IMR-90 (cell line): ENCODE results near the gene ZNF618. TPM values are rescaled to one million over a fixed set of nuclear protein-coding genes. Genes with fewer than 3 reads are reported as not detected.

Experiments
- ATAC-seq: fragments of 200-7000 bp; cut with Tn5 transposase; 2 replicates; pipeline ENCODE4 v1.9.1; 2020; ENCODE audit warnings: low read depth, mild to moderate bottlenecking, moderate library complexity
- BruUV-seq: library from RNA; stranded (reverse); fragments of 400-500 nt; replicated peaks from 2 replicates; lab custom pipeline; 2021; lab: Mats Ljungman, UMichigan
- CTCF ChIA-PET: fragments of 300-600 bp; formaldehyde crosslinking; extraction: SDS; loops from one replicate; lab custom pipeline; 2021; ENCODE audit warnings: antibody characterized with exemption; lab: Yijun Ruan, JAX
- POLR2A ChIA-PET: fragments of 300-600 bp; sonication (Branson Sonifier 250); formaldehyde crosslinking; loops from one replicate; lab custom pipeline; 2022; ENCODE audit warnings: antibody characterized with exemption; ENCODE audit not compliant: unreplicated experiment; lab: Charles Lee
- DNase-seq: peaks from one replicate; pipeline ENCODE4 v3.0.0; 2013
- H2AFZ ChIP-seq: replicated peaks from 2 replicates; pipeline ENCODE3; 2013; ENCODE audit warnings: low read length, mild to moderate bottlenecking; ENCODE audit not compliant: poor library complexity
- H2AK5ac ChIP-seq: 2 replicates; pipeline ENCODE4 v1.6.1; 2013; ENCODE audit warnings: low read depth, low read length, inconsistent platforms
- H2AK9ac ChIP-seq: replicated peaks from 2 replicates; pipeline ENCODE3; 2013; ENCODE audit warnings: mild to moderate bottlenecking, low read depth, low read length, moderate library complexity; ENCODE audit not compliant: poor library complexity
- H2BK120ac ChIP-seq: 2 replicates; pipeline ENCODE4 v1.6.1; 2013; ENCODE audit warnings: low read depth, low read length, inconsistent platforms
- H2BK15ac ChIP-seq: 3 replicates; pipeline ENCODE4 v1.6.1; 2013; ENCODE audit warnings: low read depth, low read length, inconsistent platforms
- H2BK20ac ChIP-seq: 2 replicates; pipeline ENCODE4 v1.6.1; 2013; ENCODE audit warnings: low read depth, mild to moderate bottlenecking, inconsistent platforms, low read length, moderate library complexity
- H2BK5ac ChIP-seq: 2 replicates; pipeline ENCODE4 v1.6.1; 2013; ENCODE audit warnings: mild to moderate bottlenecking, low read depth, low read length, inconsistent platforms; ENCODE audit not compliant: poor library complexity, severe bottlenecking
- H3K14ac ChIP-seq: replicated peaks from 2 replicates; pipeline ENCODE4 v1.6.1; 2013; ENCODE audit warnings: low read depth, low read length, inconsistent platforms
- H3K18ac ChIP-seq: 2 replicates; pipeline ENCODE4 v1.6.1; 2013; ENCODE audit warnings: low read depth, low read length, control low read depth
- H3K23ac ChIP-seq: 2 replicates; pipeline ENCODE4 v1.6.1; 2013; ENCODE audit warnings: low read depth, low read length, inconsistent platforms
- H3K27ac ChIP-seq: 2 replicates; pipeline ENCODE4 v1.5.1; 2013; ENCODE audit warnings: mild to moderate bottlenecking, control low read depth, low read length; ENCODE audit not compliant: insufficient read depth
- H3K27me3 ChIP-seq: 2 replicates; pipeline ENCODE4 v1.6.1; 2013; ENCODE audit warnings: low read length; ENCODE audit not compliant: control insufficient read depth, insufficient read depth
- H3K36me3 ChIP-seq: 2 replicates; pipeline ENCODE4 v1.6.1; 2013; ENCODE audit warnings: low read length, mixed read lengths; ENCODE audit not compliant: control insufficient read depth, insufficient read depth
- H3K4ac ChIP-seq: 2 replicates; pipeline ENCODE4 v1.6.1; 2013; ENCODE audit warnings: low read depth, low read length, inconsistent platforms
- H3K4me1 ChIP-seq: 2 replicates; pipeline ENCODE4 v1.6.1; 2013; ENCODE audit warnings: low read length, mixed read lengths; ENCODE audit not compliant: control insufficient read depth, insufficient read depth
- H3K4me2 ChIP-seq: 2 replicates; pipeline ENCODE4 v1.6.1; 2013; ENCODE audit warnings: low read depth, mild to moderate bottlenecking, control low read depth, low read length, moderate library complexity
- H3K4me3 ChIP-seq: 2 replicates; pipeline ENCODE4 v1.5.1; 2013; ENCODE audit warnings: low read depth, mild to moderate bottlenecking, control low read depth, low read length, moderate library complexity; ENCODE audit not compliant: insufficient read depth
- H3K56ac ChIP-seq: 2 replicates; pipeline ENCODE4 v1.6.1; 2013; ENCODE audit warnings: low read length, inconsistent platforms; ENCODE audit not compliant: insufficient read depth; ENCODE audit errors: extremely low read depth
- H3K79me1 ChIP-seq, 2 experiments: 2 replicates each; pipeline ENCODE4 v1.6.1; 2013; ENCODE audit warnings: low read length in 2 of 2, inconsistent platforms in 1 of 2, low read depth in 1 of 2
- H3K9ac ChIP-seq: 2 replicates; pipeline ENCODE4 v1.6.1; 2013; ENCODE audit warnings: low read depth, low read length, control low read depth
- H3K9me1 ChIP-seq: 2 replicates; pipeline ENCODE4 v1.6.1; 2013; ENCODE audit warnings: low read length, inconsistent platforms; ENCODE audit not compliant: insufficient read depth
- H3K9me3 ChIP-seq: 2 replicates; pipeline ENCODE4 v1.6.1; 2013; ENCODE audit warnings: low read length; ENCODE audit not compliant: control insufficient read depth, insufficient read depth
- H4K20me1 ChIP-seq: 2 replicates; pipeline ENCODE4 v1.6.1; 2013; ENCODE audit warnings: low read length, inconsistent platforms; ENCODE audit not compliant: insufficient read depth
- H4K5ac ChIP-seq: 2 replicates; pipeline ENCODE4 v1.6.1; 2013; ENCODE audit warnings: mild to moderate bottlenecking, low read depth, low read length, control low read depth
- H4K8ac ChIP-seq, 2 experiments: 2 replicates each; pipeline ENCODE4 v1.6.1; 2013; ENCODE audit warnings: low read depth in 2 of 2, low read length in 2 of 2, control low read depth in 1 of 2, inconsistent platforms in 1 of 2
- H4K91ac ChIP-seq: 2 replicates; pipeline ENCODE4 v1.6.1; 2013; ENCODE audit warnings: low read depth, low read length, inconsistent platforms; ENCODE audit not compliant: insufficient read depth
- BHLHE40 ChIP-seq: fragments of 150-350 bp; IDR thresholded peaks from 2 replicates; pipeline ENCODE4 v1.6.1; 2016; ENCODE audit warnings: mild to moderate bottlenecking, low read depth, low read length
- CEBPB ChIP-seq: IDR thresholded peaks from 2 replicates; pipeline ENCODE4 v1.6.1; 2012; ENCODE audit warnings: low read depth, low read length, improper control_type of control experiment
- CHD1 ChIP-seq: IDR thresholded peaks from 2 replicates; pipeline ENCODE4 v1.6.1; 2012; ENCODE audit warnings: low read depth, low read length, improper control_type of control experiment
- FOS ChIP-seq: fragments of 150-350 bp; IDR thresholded peaks from 2 replicates; pipeline ENCODE4 v1.6.1; 2016; ENCODE audit warnings: low read depth, low read length
- MAFK ChIP-seq: IDR thresholded peaks from 2 replicates; pipeline ENCODE4 v1.6.1; 2012; ENCODE audit warnings: low read depth, low read length, improper control_type of control experiment
- MAZ ChIP-seq: IDR thresholded peaks from 2 replicates; pipeline ENCODE4 v1.6.1; 2012; ENCODE audit warnings: low read depth, mild to moderate bottlenecking, low read length, improper control_type of control experiment, moderate library complexity, borderline replicate concordance
- MXI1 ChIP-seq: IDR thresholded peaks from 2 replicates; pipeline ENCODE4 v1.6.1; 2012; ENCODE audit warnings: low read depth, mild to moderate bottlenecking, low read length, moderate library complexity, borderline replicate concordance
- NFE2L2 ChIP-seq: fragments of 150-350 bp; IDR thresholded peaks from 2 replicates; pipeline ENCODE4 v1.6.1; 2016; ENCODE audit warnings: low read depth, mild to moderate bottlenecking, low read length
- POLR2A ChIP-seq: IDR thresholded peaks from 2 replicates; pipeline ENCODE4 v1.6.1; 2012; ENCODE audit warnings: mild to moderate bottlenecking, low read depth, low read length
- RAD21 ChIP-seq: IDR thresholded peaks from 2 replicates; pipeline ENCODE4 v1.6.1; 2012; ENCODE audit warnings: low read length, improper control_type of control experiment
- RFX5 ChIP-seq: IDR thresholded peaks from 2 replicates; pipeline ENCODE4 v1.8.0; 2012; ENCODE audit warnings: low read depth, mild to moderate bottlenecking, low read length, moderate library complexity
- SMC3 ChIP-seq: fragments of 150-350 bp; IDR thresholded peaks from 2 replicates; pipeline ENCODE4 v1.6.1; 2016; ENCODE audit warnings: low read depth, mild to moderate bottlenecking, antibody characterized with exemption, low read length, moderate library complexity
- WGBS, 2 experiments: methylation state at CpG; one replicate each; pipeline versions ENCODE4 v1.1.5 to v1.1.7; 2013; ENCODE audit warnings: missing lambda C conversion rate in 2 of 2; ENCODE audit not compliant: insufficient read length in 1 of 2; ENCODE audit errors: extremely low coverage in 2 of 2; 5-methylcytosine and 5-hydroxymethylcytosine counted together
- dilution Hi-C: fragments of 300-500 bp; cut with HindIII; formaldehyde crosslinking; loops from one replicate; pipeline ENCODE4 v1.14.3; 2018; ENCODE audit warnings: low sequenced_read_pairs; ENCODE audit not compliant: unreplicated experiment
- in situ Hi-C: fragments of 300-500 bp; cut with MboI; formaldehyde crosslinking; loops from 3 replicates; pipeline ENCODE4 v1.14.3; 2019; ENCODE audit warnings: low sequenced_read_pairs, inconsistent platforms, mixed read lengths
- intact Hi-C: fragments of 100-400 bp; cut with micrococcal nuclease; formaldehyde crosslinking; loops from 2 replicates; pipeline ENCODE4 v1.10.0; 2022
- polyA plus RNA-seq, 3 experiments: library from polyadenylated mRNA; depleted of rRNA; stranded (reverse); fragments of >200 nt; gene quantifications; 2 replicates each; pipeline ENCODE4 v1.2.3, GENCODE V29; 2012; ENCODE audit warnings: low replicate concordance in 1 of 3
- total RNA-seq: library from RNA; depleted of rRNA; stranded (reverse); fragments of >200 nt; gene quantifications from 2 replicates; pipeline ENCODE4 v1.2.3, GENCODE V29; 2012
- TF ChIP-seq, protein P1 (sequence below): conservative IDR thresholded peaks from 2 replicates; pipeline ENCODE4 v1.5.1; 2012; ENCODE audit warnings: mild to moderate bottlenecking, low read depth, low read length, improper control_type of control experiment
- TF ChIP-seq, protein P2 (sequence below): fragments of 150-350 bp; IDR thresholded peaks from 2 replicates; pipeline ENCODE4 v1.6.1; 2017; ENCODE audit warnings: mild to moderate bottlenecking, antibody characterized with exemption, low read length, low read depth
- TF ChIP-seq, protein P3 (sequence below): fragments of 150-350 bp; IDR thresholded peaks from 2 replicates; pipeline ENCODE4 v1.6.1; 2016; ENCODE audit warnings: low read depth, mild to moderate bottlenecking, low read length, moderate library complexity, borderline replicate concordance

The ZNF618 gene
- total and polyA plus RNA-seq, 2 of the 4 experiments (the other 2 are of a cell fraction), result 8.2 to 9.4 TPM

DNA sequence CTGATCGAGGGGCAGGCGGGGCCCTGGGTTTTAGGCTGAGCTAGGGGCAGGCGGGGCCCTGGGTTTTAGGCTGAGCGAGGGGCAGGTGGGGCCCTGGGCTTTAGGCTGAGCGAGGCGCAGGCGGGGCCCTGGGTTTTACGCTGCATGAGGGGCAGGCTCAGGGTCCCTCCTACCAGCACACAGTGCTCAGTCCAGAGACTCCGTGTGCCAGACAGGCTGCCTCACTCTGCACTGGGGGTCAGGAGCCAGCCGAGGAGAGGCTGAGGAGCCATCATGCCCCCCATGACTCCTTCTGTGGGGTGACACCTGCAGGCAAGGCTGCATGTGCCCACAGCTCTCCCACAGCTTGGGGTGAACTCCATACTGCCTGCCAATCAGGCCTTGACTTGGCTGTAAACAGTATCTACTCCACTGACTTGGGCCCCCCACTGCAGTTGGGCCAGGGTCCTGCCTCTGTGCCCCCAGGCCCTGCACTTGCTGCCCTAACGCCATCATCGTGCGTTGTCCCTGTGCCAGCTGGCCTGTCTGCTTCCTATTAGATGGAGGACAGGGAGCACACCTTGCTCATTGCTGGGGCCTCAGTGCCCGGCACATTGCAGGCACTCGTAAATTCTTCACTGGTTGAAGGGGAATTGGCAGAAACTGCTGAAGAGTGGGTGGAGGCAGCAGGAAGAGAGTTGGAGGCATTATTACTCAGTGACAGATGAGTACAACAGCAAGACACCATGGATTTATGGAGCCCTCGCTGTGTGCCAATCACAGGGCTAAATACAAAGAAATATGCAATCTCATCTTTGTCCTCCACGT lies 123.3 kb downstream of the ZNF618 start:
- no peak overlapping the region for H2BK15ac ChIP-seq
- dilution Hi-C loops (no loop called here), intact Hi-C loops (no loop called here), in situ Hi-C loops (no loop called here)
- H3K36me3 ChIP-seq, result peaks cover 31% of the 10 kb centered on the region; the same call in 1 of the 2 replicates
- no peak overlapping the region for H4K8ac ChIP-seq
- H2AFZ ChIP-seq, result no peak overlapping the region
- ATAC-seq, result no peak; the same call in 1 of the 2 replicates
- no peak overlapping the region for H3K9ac ChIP-seq
- no peak overlapping the region for H3K4me3 ChIP-seq
- H3K4ac ChIP-seq, result no peak overlapping the region
- H2BK20ac ChIP-seq, result no peak overlapping the region
- H3K56ac ChIP-seq, result no peak overlapping the region
- H3K23ac ChIP-seq, result no peak overlapping the region
- no peak for TF ChIP-seq RFX5
- no peak for TF ChIP-seq MAFK
- TF ChIP-seq, protein P1, sequence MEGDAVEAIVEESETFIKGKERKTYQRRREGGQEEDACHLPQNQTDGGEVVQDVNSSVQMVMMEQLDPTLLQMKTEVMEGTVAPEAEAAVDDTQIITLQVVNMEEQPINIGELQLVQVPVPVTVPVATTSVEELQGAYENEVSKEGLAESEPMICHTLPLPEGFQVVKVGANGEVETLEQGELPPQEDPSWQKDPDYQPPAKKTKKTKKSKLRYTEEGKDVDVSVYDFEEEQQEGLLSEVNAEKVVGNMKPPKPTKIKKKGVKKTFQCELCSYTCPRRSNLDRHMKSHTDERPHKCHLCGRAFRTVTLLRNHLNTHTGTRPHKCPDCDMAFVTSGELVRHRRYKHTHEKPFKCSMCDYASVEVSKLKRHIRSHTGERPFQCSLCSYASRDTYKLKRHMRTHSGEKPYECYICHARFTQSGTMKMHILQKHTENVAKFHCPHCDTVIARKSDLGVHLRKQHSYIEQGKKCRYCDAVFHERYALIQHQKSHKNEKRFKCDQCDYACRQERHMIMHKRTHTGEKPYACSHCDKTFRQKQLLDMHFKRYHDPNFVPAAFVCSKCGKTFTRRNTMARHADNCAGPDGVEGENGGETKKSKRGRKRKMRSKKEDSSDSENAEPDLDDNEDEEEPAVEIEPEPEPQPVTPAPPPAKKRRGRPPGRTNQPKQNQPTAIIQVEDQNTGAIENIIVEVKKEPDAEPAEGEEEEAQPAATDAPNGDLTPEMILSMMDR, result no peak
- no peak for TF ChIP-seq FOS
- no peak for TF ChIP-seq MXI1
- TF ChIP-seq BHLHE40, result no peak
- TF ChIP-seq RAD21, result no peak
- TF ChIP-seq, protein P2, sequence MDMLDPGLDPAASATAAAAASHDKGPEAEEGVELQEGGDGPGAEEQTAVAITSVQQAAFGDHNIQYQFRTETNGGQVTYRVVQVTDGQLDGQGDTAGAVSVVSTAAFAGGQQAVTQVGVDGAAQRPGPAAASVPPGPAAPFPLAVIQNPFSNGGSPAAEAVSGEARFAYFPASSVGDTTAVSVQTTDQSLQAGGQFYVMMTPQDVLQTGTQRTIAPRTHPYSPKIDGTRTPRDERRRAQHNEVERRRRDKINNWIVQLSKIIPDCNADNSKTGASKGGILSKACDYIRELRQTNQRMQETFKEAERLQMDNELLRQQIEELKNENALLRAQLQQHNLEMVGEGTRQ, result no peak
- no peak for TF ChIP-seq MAZ
- no peak for TF ChIP-seq CHD1
- TF ChIP-seq, protein P3, sequence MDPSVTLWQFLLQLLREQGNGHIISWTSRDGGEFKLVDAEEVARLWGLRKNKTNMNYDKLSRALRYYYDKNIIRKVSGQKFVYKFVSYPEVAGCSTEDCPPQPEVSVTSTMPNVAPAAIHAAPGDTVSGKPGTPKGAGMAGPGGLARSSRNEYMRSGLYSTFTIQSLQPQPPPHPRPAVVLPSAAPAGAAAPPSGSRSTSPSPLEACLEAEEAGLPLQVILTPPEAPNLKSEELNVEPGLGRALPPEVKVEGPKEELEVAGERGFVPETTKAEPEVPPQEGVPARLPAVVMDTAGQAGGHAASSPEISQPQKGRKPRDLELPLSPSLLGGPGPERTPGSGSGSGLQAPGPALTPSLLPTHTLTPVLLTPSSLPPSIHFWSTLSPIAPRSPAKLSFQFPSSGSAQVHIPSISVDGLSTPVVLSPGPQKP, result no peak
- no peak for TF ChIP-seq CEBPB
- TF ChIP-seq SMC3, result no peak
- TF ChIP-seq NFE2L2, result no peak
- TF ChIP-seq POLR2A, result no peak
- no peak overlapping the region for H2AK5ac ChIP-seq
- no peak overlapping the region for H2BK5ac ChIP-seq
- CTCF ChIA-PET, result no interaction called here
- POLR2A ChIA-PET, result no interaction called here
- 88% methylated on average over 6 of the region's 17 CpGs; no CpG with 5 or more reads in 1 of the 2 experiments for WGBS, 2 experiments
- DNase-seq, result no peak
- no peak overlapping the region for H3K4me2 ChIP-seq
- H3K79me1 ChIP-seq, result peaks cover 0 to 48% of the 10 kb centered on the region in 2 experiments; a peak in 2 of 4 replicates
- H3K9me1 ChIP-seq, result peaks cover 3% of the 10 kb centered on the region; the same call in 1 of the 2 replicates
- no peak overlapping the region for H3K14ac ChIP-seq
- no TSS peak for BruUV-seq
- no peaks in the 10 kb centered on the region for H3K4me1 ChIP-seq
- no peak overlapping the region for H4K91ac ChIP-seq
- peaks cover 3% of the 10 kb centered on the region; the same call in 1 of the 2 replicates for H4K20me1 ChIP-seq
- H3K18ac ChIP-seq, result no peak overlapping the region
- no peaks in the 10 kb centered on the region for H3K27me3 ChIP-seq
- no peak overlapping the region for H2BK120ac ChIP-seq
- no peak overlapping the region for H2AK9ac ChIP-seq
- H4K5ac ChIP-seq, result no peak overlapping the region
- H3K27ac ChIP-seq, result no peak overlapping the region
- H3K9me3 ChIP-seq, result no peaks in the 10 kb centered on the region
